ENCODE measurements around the gene DNM3.

DNA sequence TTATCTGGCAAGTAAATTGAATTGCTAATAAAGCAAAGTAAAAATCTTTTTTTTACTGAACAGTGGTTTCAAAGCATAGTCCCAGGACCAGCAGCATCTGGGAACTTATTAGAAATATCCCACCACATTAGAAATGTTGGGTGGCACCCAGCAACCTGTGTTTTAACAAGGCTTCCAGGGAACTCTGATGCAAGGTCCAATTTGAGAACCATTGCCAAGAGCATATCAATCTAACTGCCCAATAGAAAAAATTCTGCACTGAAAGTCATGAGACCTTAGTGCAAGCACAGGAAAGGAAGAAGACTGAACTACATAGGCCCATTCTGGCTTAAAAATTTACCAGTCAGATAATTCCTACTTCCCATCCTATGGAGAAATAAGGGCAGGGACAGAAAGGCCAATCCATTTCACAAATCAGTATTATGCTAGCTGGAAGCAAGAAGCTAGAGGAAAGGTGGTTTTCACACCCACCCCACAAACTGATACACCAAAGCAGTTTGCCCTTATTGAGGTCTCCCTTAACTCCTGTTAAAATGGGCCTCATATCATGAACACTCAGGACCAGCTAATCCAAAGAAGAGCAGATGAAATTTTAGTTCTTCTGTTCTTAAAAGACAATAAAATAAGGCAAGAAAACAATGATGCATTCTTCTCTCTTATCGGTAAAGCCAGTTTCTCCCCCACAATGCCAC is 561.7 kb downstream of the DNM3 start:
- no peak for TF ChIP-seq EZH2phosphoT487 (conservative IDR thresholded peaks at IDR 0.05; ENCODE audit: low read length)
- TF ChIP-seq, protein P1, sequence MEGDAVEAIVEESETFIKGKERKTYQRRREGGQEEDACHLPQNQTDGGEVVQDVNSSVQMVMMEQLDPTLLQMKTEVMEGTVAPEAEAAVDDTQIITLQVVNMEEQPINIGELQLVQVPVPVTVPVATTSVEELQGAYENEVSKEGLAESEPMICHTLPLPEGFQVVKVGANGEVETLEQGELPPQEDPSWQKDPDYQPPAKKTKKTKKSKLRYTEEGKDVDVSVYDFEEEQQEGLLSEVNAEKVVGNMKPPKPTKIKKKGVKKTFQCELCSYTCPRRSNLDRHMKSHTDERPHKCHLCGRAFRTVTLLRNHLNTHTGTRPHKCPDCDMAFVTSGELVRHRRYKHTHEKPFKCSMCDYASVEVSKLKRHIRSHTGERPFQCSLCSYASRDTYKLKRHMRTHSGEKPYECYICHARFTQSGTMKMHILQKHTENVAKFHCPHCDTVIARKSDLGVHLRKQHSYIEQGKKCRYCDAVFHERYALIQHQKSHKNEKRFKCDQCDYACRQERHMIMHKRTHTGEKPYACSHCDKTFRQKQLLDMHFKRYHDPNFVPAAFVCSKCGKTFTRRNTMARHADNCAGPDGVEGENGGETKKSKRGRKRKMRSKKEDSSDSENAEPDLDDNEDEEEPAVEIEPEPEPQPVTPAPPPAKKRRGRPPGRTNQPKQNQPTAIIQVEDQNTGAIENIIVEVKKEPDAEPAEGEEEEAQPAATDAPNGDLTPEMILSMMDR (IDR thresholded peaks at IDR 0.05; ENCODE audit: insufficient read depth, low read length, poor library complexity, severe bottlenecking), result no peak
